NCI-H128 (cell line): ENCODE data around the gene VTI1A.

Source experiments
- DNase-seq: peaks from one replicate; lab custom pipeline; 2025; ENCODE audit not compliant: unreplicated experiment; lab: John Stamatoyannopoulos, UW

The VTI1A gene

GRCh38 chr10:112671743-112672142 is 224.7 kb downstream of the VTI1A start:
- no peak for DNase-seq

- DNase-seq = no peak
Observed at GRCh38 chr10:112672706-112673105, 225.7 kb downstream of the VTI1A start.

DNA sequence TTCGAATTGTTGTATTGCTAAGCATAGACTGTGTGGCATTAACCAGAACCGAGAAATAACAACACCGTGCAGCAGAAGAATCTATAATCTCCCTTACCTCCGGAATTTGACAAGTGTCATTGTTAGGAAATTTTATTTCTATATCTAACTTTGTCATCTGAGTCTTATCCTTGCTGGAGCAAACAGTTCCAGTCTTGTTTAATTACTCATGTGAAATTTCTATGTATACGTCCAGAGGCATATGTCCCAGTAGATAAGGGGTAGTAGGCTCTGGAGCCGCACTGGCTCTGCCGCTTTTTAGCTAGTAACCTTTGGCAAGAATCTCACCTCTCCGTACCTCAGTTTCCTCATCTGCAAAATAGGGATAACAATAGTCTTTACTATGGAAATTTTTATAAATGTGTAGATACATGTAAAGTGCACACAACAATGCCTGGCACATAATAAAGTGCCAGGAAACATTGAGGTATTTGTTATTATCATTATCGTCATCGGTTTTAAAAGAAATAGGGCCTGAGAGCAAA is 228.6 kb downstream of the VTI1A start:
- no peak for DNase-seq

DNA sequence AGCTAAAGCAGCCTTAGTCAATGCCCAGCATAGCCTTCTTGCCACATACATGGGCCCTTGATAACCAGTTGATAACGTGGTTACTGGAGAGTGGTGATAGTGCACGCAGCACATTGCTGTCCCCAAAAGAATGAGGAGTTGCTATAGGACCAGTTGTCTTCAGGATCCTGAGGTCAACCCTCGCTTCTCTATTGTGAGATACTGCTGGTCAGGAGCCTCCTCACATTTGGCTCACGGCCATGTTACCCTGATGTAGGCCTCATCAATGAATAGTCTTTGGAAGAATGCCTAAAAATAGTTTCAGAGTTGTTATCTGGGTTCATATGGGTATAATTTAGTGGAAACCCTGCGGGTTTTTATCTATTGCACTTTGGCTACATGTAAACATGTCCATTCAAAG is 230.7 kb downstream of the VTI1A start:
- no peak for DNase-seq

GRCh38 chr10:112678581-112678980 is 231.6 kb downstream of the VTI1A start:
- no peak for DNase-seq

GRCh38 chr10:112678987-112679386 is 232.0 kb downstream of the VTI1A start:
- no peak for DNase-seq

DNA sequence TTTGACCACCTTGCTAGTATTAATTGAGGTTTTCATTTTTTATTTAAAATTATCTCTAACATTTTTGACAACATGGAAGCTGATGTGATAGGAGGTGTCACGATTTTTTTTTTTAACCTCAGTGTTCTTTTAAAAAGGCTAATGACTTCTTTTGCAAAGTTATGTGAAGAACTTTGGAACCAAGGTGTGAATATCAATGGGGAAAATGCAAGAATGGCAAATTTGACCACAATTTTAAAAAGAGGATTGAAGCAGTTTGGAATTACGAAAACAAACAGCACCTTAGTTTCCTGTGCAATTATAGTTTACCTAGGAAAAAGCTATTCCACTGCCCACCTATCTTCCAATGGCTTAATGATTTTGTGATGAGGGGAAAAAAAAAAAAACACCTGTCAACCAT is 232.4 kb downstream of the VTI1A start:
- no peak for DNase-seq

GRCh38 chr10:112680586-112680985 is 233.6 kb downstream of the VTI1A start:
- DNase-seq = no peak

DNA sequence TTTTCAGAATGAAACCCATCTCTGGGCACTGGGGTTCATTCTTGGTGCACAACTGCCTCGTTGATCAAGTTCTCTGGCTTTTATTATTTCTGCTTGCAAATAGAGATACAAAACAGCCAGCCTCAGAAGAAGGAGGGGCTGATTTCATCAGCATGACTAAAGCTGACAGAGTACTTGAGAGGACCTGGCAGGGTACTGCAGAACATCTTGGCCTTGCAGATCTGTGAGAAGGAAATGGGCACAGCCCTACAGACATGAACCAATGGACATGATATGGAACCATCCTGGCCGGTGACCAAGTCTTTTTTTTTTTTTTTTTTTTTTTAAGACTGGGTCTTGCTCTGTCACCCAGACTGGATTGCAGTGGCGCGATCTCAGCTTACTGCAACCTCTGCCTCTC is 240.6 kb downstream of the VTI1A start:
- no peak for DNase-seq

- DNase-seq = no peak
Observed at GRCh38 chr10:112689327-112690072, 242.5 kb downstream of the VTI1A start.

DNA sequence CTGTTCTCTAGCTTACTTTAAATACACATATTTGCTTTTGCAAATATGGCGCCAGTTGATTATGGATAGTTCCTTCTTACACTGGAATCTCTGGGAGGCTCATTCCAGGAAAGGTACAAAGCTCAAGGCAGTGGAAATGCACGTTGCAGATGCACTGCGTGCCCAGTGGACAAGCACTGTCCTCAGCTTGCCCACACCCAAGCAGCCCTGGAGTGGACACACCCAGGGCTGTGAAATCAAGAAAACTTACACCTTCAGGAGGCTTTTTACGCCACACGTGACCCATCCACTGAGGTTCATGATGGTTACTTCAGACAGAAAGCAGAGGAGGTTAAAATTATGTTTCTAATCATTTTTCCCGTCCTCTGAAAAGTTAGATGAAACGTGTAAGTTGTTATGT is 248.5 kb downstream of the VTI1A start:
- DNase-seq = no peak

DNA sequence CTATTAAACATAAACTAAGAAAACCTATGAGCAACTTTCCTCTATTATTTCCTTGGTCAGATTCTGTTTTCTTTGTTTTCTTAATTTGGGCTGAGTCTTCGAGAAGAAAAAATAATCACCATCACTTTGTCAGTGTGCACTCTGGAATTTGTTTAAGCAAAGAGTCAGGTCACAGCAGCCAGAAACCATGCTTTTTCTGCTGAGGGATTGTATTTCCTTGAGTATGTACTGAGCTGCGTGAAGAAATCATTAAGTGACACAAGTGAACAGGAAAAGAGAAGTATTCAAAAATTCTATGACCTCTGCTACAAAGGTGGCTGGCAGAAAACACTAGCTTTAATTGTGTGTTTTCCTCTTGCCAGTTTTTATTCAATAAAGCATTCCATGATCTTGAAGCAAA is 249.6 kb downstream of the VTI1A start:
- no peak for DNase-seq

DNA sequence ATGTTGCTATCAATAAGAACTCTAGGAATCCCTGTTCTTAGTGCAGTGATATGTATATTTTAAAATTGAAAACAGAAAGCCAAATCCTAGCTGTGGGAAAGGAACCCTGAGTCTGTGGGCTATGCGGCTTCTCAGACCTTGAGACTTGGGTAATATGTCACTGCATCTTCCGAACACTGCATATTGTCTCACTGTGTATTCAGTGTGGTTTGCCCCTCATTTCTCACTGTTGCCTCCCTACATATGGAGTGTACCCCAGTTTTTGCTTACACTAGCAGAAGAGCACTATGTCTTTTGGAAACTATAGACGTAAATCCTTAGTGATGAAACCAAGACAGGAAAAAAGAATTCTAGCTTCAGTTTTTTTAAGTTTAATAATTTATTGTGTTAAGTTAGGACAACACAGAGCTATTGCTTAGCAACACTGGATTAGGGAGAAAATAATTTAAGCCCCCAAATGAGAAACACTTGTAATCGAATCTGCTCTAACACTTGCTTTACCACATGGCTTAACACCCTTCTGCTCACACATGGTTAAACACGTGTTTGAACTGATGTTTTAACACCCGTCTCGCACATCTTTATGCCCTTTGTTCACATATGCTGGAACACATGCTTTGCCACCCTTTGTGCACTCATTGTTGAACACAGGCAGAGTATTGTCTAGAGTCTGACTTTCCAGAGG is 251.3 kb downstream of the VTI1A start:
- DNase-seq = no peak

DNA sequence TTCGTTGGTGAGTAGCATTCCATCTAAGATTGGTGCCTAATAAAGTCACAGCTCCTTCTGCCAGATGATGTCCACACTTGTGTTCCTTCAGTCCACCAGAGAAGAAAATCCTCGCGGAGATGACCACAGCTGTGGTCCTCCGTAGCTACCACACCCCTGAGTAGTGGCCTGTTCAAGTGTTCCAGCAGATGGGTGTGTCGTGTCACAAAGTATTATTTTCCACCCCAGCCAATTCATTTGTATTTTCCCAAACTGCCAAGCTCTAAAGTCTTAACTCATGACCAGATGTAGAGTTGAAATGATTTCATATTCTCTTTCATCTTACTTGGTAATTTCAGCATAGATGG is 251.8 kb downstream of the VTI1A start:
- DNase-seq = no peak

GRCh38 chr10:112700215-112700671 is 253.2 kb downstream of the VTI1A start:
- no peak for DNase-seq

DNA sequence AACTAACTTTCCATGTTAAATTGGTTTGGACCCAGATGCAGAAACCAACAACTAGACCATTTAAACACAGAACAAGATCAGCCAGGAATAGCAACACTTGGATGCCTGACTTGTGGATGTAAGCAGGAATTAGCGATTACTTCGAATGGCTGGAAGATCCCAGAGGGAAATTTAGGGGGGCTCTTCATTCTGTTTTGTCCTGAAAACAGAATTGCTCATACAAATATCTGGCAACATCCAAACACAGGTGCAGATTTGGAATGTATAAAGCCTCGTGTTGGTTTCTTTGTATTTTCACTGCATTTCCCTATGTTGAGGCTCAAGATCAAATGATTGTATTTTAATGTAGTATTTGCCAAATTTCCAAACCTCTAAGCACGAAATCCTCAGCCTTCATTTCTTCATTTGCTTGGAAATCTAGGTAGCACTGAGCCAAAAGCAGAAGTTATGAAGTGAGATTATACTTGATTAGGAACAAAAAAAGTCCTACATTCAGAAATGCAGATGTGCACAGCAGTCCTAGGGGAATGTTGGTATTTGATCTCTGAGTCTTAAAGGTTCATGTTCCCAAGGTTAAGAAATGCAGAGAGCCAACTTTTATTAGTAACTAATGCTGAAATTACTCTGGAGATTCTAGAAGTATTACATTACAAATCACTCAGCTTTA is 254.3 kb downstream of the VTI1A start:
- DNase-seq = no peak

DNA sequence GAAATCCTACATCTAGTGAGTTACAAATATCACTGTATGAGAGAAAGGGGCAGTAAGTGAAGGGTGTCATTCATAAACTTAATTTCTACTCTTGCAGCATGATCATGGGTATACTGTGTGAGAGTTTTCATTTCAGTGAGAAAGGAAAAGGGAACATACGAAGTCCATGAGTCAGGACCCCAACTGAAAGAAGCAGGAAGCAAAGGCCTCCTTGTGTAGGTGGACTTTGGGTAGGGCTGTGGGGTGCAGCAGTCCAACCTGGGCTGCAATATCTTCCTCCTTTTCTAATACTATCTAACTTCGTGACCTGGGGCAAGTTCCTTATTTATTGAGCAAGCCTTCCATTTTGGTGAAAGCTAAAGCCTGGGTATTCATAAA is 254.9 kb downstream of the VTI1A start:
- DNase-seq = no peak

- no peak for DNase-seq
Observed at GRCh38 chr10:112706577-112706976, 259.6 kb downstream of the VTI1A start.

DNA sequence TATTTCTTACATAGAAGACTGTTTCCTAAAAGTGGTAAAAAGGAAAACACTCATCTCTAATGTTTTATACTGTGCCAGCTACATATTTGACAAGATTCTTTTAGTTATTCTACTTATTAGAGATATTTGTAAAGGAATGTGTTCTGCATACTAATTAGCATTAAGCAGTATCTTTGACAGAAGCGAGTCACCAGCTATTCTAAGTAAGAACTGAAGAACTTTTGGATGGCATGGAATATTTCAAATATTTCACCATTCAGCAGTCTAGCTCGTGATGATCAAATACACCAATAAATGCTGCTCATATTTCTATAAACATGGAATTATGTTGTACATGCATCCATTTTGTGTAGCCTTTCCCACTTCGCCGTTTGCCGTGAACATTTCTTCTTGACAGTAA is 261.4 kb downstream of the VTI1A start:
- no peak for DNase-seq

- DNase-seq = no peak
Observed at GRCh38 chr10:112710528-112710927, 263.5 kb downstream of the VTI1A start.

DNA sequence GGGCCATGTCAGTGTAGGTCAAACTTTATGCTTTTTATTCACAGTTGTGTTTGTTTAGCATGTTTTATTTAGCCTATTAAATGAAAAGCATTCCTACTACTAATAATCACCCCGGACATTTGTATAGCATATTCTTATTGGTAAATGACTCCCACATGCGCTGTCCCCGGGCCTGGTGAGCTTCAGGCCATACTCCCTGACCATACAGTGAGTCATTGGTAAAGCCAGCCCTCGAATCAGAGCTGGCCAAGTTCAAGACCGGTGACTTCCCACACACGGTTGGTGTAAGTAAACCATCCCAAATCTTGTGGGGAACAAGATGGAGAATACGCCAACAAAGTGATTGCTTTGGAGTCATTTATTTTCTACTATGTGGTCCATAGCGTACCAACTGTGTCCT is 264.4 kb downstream of the VTI1A start:
- no peak for DNase-seq

- DNase-seq = no peak
Observed at GRCh38 chr10:112712536-112712935, 265.5 kb downstream of the VTI1A start.
